K562 (cell line): Measurements from ENCODE around the gene TMEM123. TPM values are rescaled to one million over a fixed set of nuclear protein-coding genes. Genes with fewer than 3 reads are reported as not detected.
A peak's percentile ranks its signal among the peaks of the same experiment; 100 is the strongest.

Experiments used
- ATF7 ChIP-seq: fragments of 450-650 bp; IDR thresholded peaks from 2 replicates; pipeline ENCODE4 v1.7.1; 2014; ENCODE audit warnings: mild to moderate bottlenecking, moderate library complexity
- CBFA2T2 ChIP-seq: fragments of 450-650 bp; conservative IDR thresholded peaks from 2 replicates; pipeline ENCODE4 v1.6.1; 2017; ENCODE audit warnings: mild to moderate bottlenecking
- CREBBP ChIP-seq: IDR thresholded peaks from one replicate; pipeline ENCODE4 v1.6.1; 2012; ENCODE audit warnings: low read depth, mild to moderate bottlenecking, control low read depth, inconsistent platforms, low read length
- ETV6 ChIP-seq, 3 experiments: fragments of 150-350 bp in 1 of 3; sonication (generic) in 1 of 3; formaldehyde crosslinking in 1 of 3; IDR thresholded peaks; 2 replicates each; pipeline versions ENCODE4 v1.6.1 to v1.8.0; 2014 to 2022; ENCODE audit warnings: borderline replicate concordance in 2 of 3, low read depth in 2 of 3, antibody characterized with exemption in 1 of 3, low read length in 1 of 3, mild to moderate bottlenecking in 1 of 3, missing genetic modification reagents in 1 of 3
- FOXO4 ChIP-seq: fragments of 450-650 bp; formaldehyde crosslinking; IDR thresholded peaks from 2 replicates; pipeline ENCODE4 v1.4.0; 2020; ENCODE audit warnings: mild to moderate bottlenecking, moderate library complexity
- GATA2 ChIP-seq: sonication (generic); formaldehyde crosslinking; IDR thresholded peaks from 2 replicates; pipeline ENCODE4 v1.4.0; 2020; ENCODE audit warnings: mild to moderate bottlenecking, missing genetic modification reagents
- HINFP ChIP-seq: fragments of 450-650 bp; conservative IDR thresholded peaks from 2 replicates; pipeline ENCODE4 v1.6.1; 2016; ENCODE audit warnings: missing genetic modification characterization, low read depth, mild to moderate bottlenecking, control low read depth, missing compliant biosample characterization
- L3MBTL2 ChIP-seq: fragments of 450-650 bp; IDR thresholded peaks from 2 replicates; pipeline ENCODE4 v1.6.1; 2016; ENCODE audit warnings: mild to moderate bottlenecking, moderate library complexity
- LEF1 ChIP-seq: fragments of 450-650 bp; IDR thresholded peaks from 2 replicates; pipeline ENCODE4 v1.6.1; 2016; ENCODE audit warnings: mild to moderate bottlenecking
- MITF ChIP-seq: IDR thresholded peaks from 2 replicates; pipeline ENCODE4 v1.6.1; 2014; ENCODE audit warnings: antibody characterized with exemption
- POLR2A ChIP-seq: fragments of 450-650 bp; conservative IDR thresholded peaks from 2 replicates; pipeline ENCODE4 v1.6.1; 2016
- SPI1 ChIP-seq: IDR thresholded peaks from 2 replicates; pipeline ENCODE4 v1.6.1; 2011; ENCODE audit warnings: low read depth, low read length, control low read depth, borderline replicate concordance
- ZBTB43 ChIP-seq: sonication (generic); formaldehyde crosslinking; IDR thresholded peaks from 2 replicates; pipeline ENCODE4 v1.8.0; 2023; ENCODE audit warnings: mild to moderate bottlenecking, missing genetic modification reagents
- ZNF165 ChIP-seq: fragments of 250-450 bp; sonication (Bioruptor Pico); IDR thresholded peaks from 2 replicates; pipeline ENCODE4 v1.4.0; 2020; ENCODE audit warnings: borderline replicate concordance
- ZNF311 ChIP-seq: fragments of 250-450 bp; sonication (Bioruptor Pico); IDR thresholded peaks from 2 replicates; pipeline ENCODE4 v1.4.0; 2020; ENCODE audit warnings: mild to moderate bottlenecking, moderate library complexity
- ZNF592 ChIP-seq: fragments of 450-650 bp; IDR thresholded peaks from 2 replicates; pipeline ENCODE4 v1.6.1; 2017; ENCODE audit warnings: antibody characterized with exemption, mild to moderate bottlenecking
- polyA plus RNA-seq, 8 experiments: library from polyadenylated mRNA; depleted of rRNA in 4 of 8; stranded (reverse) in 5 of 8; unstranded in 3 of 8; fragments of >200 nt; fragmentation: Nextera tagmentation in 2 of 8; fragmentation: Illumina TruSeq in 1 of 8; extraction: Ambion mirVana in 2 of 8; extraction: Trizol in 1 of 8; gene quantifications; 2 replicates each; pipeline versions ENCODE4 v1.2.1 to v1.2.3, GENCODE V29; 2011 to 2014; ENCODE audit warnings: inconsistent platforms in 1 of 8, missing spikeins in 1 of 8
- total RNA-seq, 7 experiments: library from RNA; depleted of rRNA in 6 of 7; stranded (reverse); fragments of >200 nt in 6 of 7; fragmentation: Illumina TruSeq in 2 of 7; extraction: Trizol in 2 of 7; gene quantifications; 2 replicates each; pipeline versions ENCODE4 v1.2.1 to v1.2.3, GENCODE V29; 2011 to 2021; ENCODE audit warnings: low replicate concordance in 1 of 7

Gene TMEM123
- total and polyA plus RNA-seq, 9 of the 15 experiments (the other 6 are each of a cell fraction or from before 2014, with no cell fraction given), result 19.8 to 344 (median 82.4) TPM

DNA sequence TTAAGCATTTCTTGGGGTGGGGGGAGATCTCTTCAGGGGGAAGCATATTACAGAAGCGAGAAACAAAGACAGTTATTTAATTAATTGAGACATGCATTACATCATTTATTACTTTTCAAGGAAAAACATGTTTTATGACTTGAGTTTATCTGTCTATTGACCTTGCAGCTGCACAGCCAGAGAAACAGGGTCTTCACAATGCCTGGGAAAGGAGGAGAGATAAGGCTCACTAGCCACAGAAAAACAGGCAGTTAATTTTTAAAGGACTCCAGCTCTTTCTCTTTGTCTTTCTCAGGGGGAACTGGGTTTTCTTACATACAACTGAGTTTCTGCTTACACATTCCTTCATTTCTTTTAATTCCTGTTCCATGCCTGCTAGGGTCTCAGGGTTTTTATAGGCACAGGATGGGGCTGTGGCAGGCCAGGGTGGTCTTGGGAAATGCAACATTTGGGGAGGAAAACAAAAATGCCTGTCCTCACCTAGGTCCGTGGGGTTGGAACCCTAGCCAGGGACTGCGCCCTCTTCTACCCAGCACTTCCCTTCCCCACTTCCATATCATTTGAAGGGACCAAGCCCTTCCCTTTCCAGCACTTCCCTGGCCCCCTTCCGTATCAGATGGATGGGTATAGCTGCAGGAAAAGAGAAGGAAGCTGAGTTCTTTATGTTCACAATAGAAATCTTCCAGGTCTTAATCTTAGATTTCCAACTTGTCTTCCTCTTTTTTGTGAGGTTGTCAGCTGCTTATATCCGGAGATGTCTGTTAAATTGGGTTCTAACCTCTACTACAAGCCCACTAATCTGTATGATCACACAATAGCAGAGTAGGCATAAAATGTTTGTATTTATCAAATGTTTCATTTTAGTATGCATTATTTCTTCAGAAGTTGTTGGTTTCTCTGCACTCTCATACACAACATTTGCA lies 67.2 kb downstream of the TMEM123 start (continued):
- TF ChIP-seq CREBBP (no peak), ZBTB43 (CRISPR knock-in tag) (no peak), ZNF165 (CRISPR knock-in tag) (0 out of 2 replicates have a peak, but pooled peaks have one; percentile 22), FOXO4 (CRISPR knock-in tag) (peak; percentile 58; the same call in 1 of the 2 replicates), SPI1 (peak; percentile 86; the same call in 1 of the 2 replicates), ETV6 (IDR thresholded peaks at IDR 0.05; ENCODE audit: borderline replicate concordance in 1 of 2, low read depth in 2 of 2, low read length in 1 of 2) (0 out of 4 replicates have a peak, but pooled peaks of 1 of the 2 experiments have one; percentile 22), ETV6 (CRISPR knock-in tag; IDR thresholded peaks at IDR 0.05; ENCODE audit: borderline replicate concordance) (no peak), CBFA2T2 (peak; percentile 65), ZNF311 (CRISPR knock-in tag) (peak; percentile 59; the same call in 1 of the 2 replicates), LEF1 (no peak), MITF (no peak), GATA2 (CRISPR knock-in tag) (0 out of 2 replicates have a peak, but pooled peaks have one; percentile 43), L3MBTL2 (no peak; the same call in 1 of the 2 replicates), POLR2A (no peak), ATF7 (peak; percentile 70; the same call in 1 of the 2 replicates), ZNF592 (peak; percentile 36), HINFP (tag) (peak; percentile 97)
